NCI-H774 (cell line): ENCODE measurements around the gene ATXN1.

Experiments used
- DNase-seq: peaks from one replicate; lab custom pipeline; 2025; lab: John Stamatoyannopoulos, UW

ATXN1 gene

DNA sequence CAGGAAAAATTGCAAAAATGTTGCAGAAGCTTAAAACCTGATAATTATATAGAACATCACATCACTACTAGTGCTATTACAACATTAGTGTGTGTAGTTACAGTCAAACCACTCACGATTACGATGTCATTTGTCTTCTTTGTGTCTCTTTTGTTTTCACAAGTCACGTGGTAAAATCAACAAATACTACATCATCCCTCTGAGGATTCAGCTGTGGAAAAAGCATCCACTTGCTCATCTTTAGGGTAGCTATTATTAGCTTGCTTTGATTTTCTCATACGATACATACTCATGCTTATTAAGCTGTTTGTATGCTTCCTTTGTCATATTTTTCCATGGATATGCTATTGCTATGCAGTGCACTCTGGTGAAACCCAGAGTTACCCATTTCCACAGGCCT lies 22.2 kb upstream of the ATXN1 start:
- DNase-seq, result no peak

DNA sequence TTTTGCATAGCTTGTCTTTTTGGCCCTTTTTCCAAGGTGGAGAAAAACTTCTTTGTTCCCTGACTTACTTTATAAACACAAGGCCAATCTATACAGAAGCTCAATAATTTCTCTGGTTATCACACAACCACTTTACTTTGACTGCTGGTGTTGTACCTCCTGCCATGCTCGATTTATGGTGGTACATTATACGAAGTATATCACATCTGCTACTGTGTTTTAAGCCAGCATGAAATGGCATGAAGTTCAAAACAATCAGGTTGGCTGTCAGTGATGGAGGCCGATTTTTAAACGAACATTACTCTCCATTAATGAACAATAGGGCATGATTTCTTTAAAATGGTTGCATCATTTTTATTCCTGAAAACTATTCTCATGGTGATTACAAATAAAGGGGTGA lies 21.0 kb upstream of the ATXN1 start:
- DNase-seq, result no peak

DNA sequence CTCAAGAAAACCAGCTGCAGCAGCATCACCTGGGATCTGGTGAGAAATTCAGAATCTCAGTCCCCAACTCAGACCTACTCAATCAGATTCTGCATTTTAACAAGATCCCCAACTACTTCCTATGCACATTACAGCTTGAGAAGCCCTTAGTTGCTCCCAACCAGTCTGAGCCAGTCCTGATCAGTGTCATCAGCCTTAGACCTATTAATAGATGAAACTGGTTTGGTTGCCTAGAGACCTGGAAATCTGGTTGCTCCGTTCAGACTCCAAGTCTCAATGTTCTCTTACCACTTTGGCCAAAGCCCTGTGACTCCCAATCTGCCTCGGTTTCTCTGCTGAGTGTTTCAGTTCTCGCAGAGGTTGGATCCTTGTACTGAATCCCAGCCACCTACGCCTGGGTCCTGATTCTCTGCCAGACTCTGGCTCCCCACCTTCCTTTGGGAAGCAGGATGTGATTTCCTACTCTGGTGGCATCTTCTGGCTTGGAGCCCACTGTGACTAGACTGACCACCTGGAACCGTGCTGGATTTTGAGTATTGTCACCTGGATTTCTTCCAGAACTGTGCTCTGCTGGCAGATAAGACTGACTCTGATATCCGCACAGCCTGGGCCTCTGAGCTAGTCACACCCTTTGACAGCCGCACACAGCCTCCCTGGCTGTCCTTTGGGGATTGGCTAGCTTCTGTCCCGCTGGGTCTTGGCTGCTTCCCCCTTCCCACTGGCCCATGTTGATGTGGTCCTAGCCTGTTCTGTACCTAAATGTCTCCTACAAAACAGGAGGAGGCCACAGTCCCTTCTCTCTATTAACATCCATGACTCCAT lies 20.3 kb upstream of the ATXN1 start:
- no peak for DNase-seq

DNA sequence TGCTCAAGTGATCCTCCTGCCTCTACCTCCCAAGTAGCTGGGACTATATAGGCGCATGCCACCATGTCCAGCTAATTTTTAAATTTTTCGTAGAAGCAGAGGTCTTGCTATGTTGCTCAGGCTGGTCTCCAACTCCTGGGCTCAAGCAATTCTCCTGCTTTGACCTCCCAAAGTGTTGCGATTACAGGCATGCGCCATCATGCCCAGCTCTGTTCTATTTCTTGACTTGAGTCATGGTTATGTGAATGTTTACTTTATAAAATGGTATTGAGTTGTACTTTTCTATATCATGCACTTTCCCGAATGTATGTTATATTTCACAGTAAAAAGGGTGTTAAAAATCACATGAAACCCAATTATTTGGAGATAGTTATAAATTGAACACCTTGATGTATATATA lies 17.3 kb upstream of the ATXN1 start:
- DNase-seq, result no peak

DNA sequence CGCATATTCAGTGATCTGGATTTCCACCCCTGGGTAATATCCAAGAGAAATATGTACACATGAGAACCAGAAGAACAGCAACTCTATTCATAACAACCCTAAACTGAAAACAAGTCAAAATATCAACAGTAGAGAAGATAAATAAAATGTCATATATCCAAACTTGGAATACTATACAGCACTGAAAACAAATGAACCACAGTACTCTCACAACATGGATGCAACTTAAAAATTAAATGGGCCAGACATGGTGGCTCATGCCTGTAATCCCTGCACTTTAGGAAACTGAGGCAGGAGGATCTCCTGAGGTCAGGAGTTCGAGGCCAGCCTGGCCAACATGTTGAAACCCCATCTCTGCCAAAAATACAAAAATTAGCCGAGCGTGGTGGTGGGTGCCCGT lies 16.5 kb upstream of the ATXN1 start:
- no peak for DNase-seq

DNA sequence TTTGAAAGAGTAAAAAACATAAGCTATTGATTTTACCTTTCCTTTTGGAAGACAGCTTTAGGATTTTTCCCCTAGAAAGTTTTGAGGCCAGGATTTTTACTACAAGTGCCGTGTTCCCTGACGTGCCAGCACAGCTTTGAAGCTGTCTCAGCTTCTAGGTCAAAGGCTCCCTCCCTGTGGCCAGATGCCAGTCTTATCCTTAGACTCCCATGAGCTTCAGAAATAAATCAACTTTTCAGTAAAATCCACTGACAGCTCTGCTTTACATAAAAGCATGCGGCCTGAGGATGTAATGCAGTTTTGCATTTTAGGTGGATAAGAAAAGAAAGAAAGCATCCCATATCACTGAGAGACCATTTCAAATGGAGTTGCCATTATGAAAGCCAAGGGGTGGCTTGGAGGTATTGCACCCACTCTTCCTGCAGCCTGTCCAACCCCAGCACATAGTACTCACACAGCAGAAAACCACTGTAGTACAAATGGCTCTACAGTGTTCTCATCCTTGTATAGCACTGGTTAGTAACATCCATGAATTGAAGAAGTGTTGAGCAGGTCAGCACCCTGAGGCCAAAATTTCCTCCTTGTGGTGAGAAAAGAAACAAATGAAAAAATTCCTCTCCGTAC lies 15.2 kb upstream of the ATXN1 start:
- DNase-seq, result no peak

DNA sequence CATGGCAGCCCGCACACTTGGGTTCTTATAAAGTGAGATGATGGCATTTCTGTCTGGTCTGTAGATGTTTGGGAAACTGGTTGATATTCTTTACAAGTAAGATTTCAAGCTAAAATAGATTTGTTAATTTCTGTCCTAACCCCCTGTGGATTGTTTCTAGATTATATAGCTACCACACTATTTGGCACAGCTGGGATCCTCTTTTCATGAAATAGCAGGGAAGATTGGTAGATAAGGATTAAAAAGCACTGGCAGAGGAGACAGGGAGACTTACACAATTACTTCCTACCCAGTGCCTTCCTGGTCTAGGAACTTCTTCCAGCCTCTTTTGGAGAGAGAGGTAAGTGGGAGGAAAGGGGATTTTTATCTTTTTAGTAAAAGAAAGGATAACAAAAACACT lies 13.2 kb upstream of the ATXN1 start:
- DNase-seq, result no peak

DNA sequence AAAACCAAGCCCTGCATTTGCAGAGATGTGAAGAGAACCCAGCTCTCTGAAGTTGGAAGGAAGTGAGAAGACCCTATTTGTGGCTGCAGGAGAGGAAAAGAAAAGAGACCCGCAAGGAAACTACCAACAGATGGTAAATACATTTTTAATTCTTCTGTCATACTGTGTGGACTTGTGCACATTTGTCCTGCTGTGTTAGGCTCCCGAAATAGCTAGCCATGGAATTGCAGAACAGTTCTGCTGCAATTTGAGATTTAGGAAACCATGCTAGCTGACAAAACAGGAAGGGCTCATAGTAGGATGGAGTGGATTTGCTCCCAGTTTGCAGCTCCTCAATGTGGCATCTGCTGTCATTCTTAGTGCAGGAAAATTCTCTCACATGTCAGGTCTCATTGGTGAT lies 12.1 kb upstream of the ATXN1 start:
- DNase-seq, result no peak

DNA sequence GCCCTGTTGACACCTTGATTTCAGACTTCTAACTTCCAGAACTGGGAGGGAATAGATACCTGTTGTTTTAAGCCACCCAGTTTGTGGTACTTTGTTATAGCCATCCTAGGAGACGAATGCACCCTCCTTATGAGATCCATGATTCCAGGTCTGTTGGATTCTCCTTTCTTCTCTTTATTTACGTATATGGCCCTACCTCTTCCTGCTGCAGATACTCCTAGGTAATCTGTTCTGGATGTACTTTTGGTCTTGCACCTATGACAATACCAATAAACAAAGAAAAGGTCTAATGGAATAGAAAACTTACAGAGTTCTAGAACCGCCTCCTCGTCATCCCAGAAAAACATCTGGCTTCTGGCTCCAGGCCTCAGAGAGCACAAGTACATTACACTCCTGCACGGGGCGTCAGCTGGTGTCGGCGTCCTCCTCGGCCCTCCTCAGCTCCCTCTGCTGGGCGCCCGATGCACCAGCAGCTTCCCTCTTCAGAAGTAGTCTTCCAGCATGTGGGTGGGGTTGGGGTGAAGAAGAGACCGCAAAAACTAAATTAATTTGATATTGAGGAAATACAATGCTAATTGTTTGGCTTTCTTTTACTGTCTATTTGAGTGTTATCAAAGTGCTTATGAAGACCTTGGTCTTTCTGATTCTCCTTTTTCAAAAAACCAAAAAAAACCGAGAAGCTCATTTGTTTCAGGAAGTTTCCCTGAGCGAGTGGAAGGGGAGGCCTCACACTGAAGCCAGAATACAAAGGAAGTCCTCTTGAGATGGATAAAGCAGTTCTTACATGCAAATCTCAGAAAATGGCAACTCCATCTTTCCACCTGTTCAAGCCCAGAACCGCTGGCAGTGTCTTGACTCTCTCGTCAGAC lies 9.7 kb upstream of the ATXN1 start:
- peak; percentile 35 for DNase-seq

DNA sequence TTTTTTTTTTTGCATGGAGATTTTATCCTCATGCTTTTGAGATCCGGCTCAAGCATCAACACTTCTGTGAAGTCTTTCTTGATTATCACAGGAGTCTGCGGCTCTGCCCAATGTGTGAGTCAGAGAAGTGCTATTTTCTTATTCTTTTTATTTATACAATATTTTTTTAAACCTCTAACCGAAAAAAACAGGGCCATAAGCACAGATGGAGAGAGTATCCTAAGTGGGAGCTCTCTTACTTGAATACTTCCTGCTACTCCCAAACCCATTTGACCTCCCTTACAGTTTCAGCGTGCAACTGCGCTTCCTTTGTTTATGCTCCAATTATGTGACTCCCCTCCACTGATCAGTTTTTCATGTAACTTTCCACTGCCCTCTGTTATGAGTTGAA lies 8.7 kb upstream of the ATXN1 start:
- no peak for DNase-seq

DNA sequence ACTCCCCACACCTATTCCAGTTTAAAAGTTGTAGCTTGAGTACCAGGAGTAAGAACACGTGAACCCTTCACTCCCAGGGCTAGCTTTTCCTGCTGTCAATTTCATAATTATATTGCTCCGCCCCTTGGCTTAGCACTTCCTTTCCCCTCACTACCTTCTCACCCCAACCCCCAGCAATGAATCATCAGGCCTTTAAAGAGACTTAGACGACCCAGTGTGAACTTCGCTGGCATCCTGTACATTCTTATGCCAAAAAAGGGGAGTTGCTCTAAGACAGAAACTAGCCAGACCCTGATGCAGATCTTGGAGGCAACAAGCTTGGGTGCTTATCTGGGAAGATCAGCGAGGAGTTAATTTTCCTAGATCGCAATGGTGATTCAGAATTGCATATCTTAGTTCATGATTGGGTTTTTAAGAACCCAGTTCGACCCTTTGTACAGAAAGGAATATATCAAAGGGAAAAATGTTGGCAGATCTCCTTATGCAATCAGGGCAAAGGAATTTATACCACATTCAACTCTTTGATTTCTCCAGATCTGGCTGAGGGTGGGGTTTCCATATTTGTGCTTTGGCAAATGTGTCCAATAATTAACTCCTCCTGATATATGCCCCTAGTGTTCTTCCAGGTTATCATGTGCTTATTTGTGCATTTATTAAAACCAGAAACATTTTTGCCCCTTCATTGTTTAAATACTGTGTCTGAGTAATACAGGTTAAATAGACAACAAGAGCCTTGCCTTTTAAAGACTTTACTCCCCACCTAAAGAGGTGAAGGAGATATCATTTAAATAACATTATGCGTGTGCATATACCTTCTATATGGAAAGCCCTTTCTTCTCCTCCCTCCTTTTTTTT lies 8.1 kb upstream of the ATXN1 start:
- no peak for DNase-seq

DNA sequence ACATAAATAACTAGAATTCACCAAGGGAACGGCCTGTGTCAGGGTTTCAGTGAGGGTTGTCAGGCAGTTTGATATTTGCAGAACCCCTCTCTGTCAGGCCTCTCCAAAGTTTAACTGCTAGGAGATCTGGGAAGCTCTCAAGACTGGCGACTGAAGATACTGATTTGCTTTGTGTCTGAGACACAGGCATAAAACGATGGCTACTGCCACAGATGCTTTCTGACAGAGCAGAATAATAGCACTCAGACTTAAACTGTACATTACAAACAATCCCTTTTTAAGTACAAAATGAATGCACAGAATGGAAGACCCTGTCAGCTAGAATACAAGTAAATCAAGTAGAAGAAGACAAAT lies 7.2 kb upstream of the ATXN1 start:
- no peak for DNase-seq

DNA sequence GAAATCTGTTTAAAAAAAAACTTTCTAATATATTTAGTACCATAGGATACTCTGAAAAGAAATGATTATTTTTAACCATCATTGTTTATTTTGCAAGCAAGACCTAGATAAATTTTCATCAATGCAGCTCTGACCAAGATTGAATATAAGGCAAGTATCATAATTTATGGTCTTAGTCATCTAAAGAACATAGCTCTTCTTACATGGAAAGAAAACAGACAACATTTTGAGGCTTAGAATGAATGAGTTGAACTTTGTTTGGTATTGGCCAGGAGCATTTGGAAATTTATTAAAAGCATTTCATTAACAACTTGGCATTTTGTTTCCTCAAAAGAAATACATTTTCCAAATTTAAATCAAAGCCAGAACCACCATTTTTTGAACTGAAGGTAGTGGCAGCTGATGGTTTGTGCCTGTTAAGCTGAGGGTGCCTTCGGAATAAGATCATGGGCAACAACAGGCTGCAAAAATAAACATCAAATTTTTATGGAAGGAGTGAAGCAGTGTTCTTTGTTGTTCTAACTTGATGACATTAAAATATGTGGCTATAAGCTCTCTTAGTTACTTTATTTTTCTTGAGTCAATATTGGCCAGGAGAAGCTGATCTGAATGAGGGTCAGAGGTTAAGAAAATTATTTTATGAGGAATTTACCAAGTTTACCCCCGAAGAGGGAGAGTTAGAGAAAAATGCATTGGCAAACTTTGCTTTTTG lies 6.7 kb upstream of the ATXN1 start:
- no peak for DNase-seq

DNA sequence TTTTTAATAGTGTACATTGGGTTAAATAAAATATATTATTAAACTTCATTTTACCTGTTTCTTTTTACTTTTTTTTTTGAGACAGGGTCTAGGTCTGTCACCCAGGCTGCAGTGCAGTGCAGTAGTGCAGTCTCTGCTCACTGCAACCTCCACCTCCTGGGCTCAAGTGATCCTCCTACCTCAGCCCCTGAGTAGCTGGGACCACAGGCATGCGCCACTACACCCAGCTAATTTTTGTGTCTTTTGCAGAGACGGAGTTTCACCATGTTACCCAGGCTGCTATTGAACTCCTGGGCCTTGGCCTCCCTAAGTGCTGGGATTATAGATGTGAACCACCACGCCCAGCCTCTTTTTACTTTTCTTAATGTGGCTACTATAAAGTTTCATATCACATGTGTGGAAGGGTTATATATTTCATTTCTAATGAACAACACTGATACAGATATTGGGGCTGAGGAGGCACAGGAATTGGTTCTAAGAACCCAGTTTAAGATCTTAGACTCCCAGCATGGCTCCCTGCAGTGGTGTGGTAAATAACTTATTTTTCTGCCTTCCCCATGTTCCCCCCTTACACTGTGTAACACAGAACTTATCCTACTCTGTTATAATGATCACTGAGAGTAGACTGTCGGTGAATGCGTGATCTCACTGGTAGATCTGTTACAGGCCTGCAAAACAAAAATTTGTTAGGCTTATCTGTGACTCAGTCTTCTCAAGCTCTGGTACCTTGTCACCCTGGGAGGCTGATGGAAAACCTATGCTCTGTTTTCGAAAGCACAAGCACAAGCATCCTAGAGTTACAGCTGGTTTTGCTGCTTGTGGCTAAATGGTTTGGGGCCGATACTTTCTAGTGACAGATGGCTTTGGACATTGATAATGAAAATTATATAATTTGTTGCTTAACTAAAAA lies 5.8 kb upstream of the ATXN1 start:
- DNase-seq, result no peak

DNA sequence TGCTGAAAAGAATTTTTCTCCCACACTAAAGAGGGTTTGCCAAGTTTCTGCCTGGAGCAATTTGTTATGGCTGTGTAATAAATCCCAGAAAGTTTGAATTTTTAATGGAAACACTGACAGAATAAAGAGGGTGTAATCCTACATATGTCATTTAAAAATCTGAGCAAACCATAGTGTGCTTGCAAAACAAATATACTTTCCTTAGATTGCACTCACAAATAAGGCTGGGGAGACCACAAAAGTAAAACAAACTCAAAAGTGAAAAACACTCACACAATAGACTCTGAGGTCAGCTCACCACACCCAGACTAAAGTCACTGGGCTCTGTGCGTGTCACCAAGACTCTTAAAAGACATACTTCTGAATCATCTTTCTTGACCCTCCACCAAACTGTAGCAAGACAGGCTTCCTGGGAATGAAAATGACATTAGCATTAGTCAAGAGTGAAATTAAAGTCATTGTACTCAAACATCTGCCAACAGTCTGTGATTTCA lies 4.8 kb upstream of the ATXN1 start:
- no peak for DNase-seq

DNA sequence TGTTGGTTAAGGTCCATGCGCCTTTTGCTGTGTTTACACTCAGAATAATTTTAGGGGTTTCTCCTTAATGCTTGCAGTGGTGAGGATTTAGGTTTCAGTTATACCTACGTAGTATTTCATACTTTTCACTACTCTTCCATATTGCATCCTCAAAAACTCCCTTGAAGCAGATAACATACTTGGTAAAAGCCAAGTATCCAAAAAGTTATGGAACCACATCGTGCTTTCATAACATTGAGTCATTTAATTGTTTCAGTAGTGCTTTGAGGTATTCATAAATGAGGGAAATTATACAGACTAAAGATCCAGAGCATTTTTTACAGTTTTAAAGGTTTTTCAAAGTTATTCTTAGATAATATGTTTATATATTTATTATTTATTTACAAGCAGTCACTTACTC lies 4.0 kb upstream of the ATXN1 start:
- DNase-seq, result no peak

DNA sequence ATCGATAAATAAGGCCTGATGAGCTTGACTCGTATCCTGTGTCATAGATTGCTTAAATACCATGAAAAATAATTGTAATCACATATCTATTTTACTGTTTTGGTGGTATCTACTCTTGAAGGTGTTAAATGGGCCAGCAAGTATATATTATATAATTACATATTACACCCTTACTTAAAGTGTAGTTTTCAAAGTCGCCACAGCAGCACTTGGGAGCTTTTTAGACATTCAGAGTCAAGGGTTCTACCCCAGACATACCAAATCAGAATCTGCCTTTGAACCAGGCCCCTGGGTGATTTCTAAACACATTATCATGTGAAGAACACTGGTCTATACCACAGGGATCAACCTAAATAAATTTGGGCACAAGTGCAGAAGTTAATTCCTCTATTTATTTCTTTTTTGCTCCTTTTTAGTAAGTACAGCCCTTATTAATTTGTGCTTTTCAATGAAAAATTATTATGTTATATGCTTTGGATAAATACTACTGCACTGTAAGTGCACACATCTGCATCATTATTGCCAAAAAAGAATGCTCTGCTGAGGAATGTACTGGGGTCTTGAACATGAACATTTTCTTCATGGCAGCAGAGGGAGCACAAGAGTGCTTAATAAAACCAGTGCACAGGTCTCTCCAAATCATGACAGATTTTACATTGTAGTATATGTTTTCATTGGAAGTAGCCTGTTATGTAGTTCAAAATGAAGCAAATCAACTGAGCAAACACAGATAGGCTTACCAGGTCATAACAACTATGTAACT lies 3.1 kb upstream of the ATXN1 start:
- DNase-seq, result no peak

DNA sequence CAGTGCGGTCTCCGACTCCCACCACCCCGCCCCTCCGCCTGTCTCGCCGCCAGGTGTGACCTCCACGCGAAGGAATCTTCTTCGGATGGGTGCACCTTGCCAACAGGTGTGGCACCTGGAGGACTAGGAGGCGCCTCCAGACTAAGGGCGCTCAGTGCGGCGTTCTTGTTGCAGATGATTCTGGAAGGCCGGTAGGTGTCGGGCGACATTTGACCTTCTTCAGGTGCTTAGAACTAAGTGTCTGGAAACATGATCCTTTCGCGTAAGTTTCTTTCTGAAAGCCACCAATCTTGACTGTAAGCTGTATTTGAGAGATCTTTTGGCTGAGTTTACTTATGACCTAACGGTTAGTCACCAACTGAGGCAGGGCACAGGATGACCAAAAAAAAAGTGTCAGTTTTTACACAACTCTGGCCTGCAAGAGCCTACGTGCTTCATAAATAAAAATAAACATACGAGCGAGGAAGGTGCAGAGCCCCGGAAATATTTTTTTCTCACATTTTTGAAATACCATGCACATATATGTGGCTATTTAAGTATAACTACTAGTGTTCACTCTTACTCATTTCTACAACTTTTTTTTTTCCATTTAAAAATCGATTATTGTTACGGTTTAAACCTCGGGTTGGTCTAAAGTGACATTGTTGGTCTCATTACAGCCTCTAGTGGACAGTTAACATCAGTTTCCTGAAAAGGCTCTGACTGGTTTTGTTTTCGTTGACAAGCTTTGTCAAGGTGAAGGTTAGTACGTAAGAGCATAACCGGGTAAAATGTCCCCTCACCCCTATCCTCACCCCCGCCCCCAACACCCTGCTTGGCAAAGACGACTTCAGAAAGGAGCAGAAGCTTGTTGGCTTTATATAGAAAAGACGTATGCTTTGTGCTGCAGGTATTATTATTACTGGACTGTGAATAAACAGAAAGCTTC lies 1.6 kb upstream of the ATXN1 start:
- peak; percentile 17 for DNase-seq

DNA sequence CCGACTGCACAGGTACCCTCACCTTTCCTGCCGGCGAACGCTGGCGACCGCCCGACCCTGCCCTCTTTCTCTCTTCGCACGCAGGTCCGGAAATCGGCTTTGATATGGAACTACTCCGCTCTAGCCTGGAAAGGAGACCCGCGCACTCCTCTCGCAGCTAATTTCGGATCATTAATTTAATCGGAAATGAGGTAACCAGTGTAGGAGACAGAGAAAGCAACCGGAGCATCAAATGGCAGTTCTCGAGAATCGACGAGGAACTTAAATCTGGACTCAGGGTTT lies 949 bp upstream of the ATXN1 start:
- no peak for DNase-seq
